Measurements from ENCODE around the gene MREG.
"Not testable (repeated sequence)": the region's sequence is repeated elsewhere in the genome, so short reads cannot be mapped to it uniquely, and the experiment has no call there.

The MREG gene

DNA sequence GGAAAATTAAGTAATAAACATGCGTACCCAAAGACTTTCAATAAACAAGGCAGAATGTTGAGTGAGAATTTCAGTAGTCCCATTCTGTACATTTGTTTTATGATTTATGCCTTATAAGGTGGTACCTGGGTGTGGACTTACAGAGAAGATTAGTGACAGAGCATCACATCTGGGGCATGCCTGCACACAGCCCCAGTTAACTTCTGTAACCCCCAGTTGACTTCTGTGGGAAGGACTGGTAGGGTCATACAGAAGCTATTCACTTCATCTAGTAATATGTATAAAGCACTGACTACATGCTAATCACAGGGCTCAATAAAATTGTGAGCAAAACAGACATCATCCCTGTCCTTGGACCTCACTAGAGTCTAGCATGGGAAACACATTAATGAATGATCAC, 16.1 kb downstream of the MREG start:
- no peak for DNase-seq (ENCODE audit: low read depth)
- no peak overlapping the region for H3K4me3 ChIP-seq (ENCODE audit: low read length)
- TF ChIP-seq, protein P1, sequence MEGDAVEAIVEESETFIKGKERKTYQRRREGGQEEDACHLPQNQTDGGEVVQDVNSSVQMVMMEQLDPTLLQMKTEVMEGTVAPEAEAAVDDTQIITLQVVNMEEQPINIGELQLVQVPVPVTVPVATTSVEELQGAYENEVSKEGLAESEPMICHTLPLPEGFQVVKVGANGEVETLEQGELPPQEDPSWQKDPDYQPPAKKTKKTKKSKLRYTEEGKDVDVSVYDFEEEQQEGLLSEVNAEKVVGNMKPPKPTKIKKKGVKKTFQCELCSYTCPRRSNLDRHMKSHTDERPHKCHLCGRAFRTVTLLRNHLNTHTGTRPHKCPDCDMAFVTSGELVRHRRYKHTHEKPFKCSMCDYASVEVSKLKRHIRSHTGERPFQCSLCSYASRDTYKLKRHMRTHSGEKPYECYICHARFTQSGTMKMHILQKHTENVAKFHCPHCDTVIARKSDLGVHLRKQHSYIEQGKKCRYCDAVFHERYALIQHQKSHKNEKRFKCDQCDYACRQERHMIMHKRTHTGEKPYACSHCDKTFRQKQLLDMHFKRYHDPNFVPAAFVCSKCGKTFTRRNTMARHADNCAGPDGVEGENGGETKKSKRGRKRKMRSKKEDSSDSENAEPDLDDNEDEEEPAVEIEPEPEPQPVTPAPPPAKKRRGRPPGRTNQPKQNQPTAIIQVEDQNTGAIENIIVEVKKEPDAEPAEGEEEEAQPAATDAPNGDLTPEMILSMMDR (IDR thresholded peaks at IDR 0.05; ENCODE audit: insufficient read depth, low read depth, low read length, missing control alignments), result no peak

DNA sequence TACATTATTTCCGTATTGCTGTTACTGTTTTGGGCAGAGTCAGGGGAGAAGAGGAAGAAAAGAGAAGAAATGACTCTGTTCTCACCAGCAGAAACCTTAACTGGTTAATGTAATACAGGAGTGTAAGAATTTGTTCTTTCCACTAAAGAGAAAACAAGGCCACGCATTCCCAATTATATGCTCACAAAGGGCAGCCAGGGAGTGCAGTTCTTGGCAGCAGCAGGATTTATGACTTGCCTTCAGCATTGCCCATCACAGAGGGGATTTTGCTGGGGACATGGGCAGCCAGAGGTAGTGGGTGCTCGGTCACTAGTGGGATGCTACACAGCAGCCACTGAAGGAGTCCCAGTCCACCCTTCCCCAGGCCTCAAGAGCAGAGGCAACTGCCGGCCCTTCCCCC, 18.4 kb downstream of the MREG start:
- no peak for DNase-seq (ENCODE audit: low read depth)
- no peak overlapping the region for H3K4me3 ChIP-seq (ENCODE audit: low read length)
- TF ChIP-seq, protein P1 (IDR thresholded peaks at IDR 0.05; ENCODE audit: insufficient read depth, low read depth, low read length, missing control alignments), result no peak

DNA sequence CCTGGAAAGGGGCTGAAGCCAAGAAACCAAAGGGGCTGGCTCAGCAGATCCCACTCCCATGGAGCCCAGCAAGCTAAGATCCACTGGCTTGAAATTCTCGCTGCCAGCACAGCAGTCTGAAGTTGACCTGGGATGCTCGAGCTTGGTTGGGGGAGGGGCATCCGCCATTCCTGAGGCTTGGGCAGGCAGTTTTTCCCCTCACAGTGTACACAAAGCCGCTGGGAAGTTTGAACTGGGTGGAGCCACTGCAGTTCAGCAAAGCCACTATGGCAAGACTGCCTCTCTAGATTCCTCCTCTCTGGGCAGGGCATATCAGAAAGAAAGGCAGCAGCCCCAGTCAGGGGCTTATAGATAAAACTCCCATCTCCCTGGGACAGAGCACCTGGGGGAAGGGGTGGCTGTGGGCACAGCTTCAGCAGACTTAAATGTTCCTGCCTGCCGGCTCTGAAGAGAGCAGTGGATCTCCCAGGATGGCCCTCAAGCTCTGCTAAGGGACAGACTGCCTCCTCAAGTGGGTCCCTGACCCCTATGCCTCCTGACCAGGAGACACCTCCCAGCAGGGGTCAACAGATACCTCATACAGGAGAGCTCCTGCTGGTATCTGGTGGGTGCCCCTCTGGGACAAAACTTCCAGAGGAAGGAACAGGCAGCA, 24.7 kb downstream of the MREG start:
- not testable (repeated sequence) for H3K4me3 ChIP-seq (ENCODE audit: low read length); DNase-seq (ENCODE audit: low read depth)

DNA sequence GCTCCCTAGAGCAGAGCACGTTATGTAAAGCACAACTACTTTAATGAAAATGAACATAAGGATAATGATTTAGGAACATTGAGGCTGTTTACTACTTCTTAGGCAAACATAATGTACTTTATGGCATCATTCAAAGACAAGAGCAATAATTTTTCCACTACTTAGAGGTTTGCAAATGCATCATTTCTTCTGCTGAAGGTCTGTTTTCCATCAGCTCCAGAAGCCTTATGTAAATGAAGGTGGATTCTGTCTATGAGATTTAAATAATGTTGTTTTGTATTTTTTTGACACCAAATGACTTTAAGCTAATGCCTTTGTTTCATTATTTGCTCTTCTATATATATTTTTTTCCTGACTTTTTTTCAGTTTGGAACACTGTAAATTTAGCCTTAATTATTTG, 28.1 kb downstream of the MREG start:
- TF ChIP-seq, protein P1 (IDR thresholded peaks at IDR 0.05; ENCODE audit: insufficient read depth, low read depth, low read length, missing control alignments), result no peak
- H3K4me3 ChIP-seq (ENCODE audit: low read length), result no peak overlapping the region
- DNase-seq (ENCODE audit: low read depth), result no peak

DNA sequence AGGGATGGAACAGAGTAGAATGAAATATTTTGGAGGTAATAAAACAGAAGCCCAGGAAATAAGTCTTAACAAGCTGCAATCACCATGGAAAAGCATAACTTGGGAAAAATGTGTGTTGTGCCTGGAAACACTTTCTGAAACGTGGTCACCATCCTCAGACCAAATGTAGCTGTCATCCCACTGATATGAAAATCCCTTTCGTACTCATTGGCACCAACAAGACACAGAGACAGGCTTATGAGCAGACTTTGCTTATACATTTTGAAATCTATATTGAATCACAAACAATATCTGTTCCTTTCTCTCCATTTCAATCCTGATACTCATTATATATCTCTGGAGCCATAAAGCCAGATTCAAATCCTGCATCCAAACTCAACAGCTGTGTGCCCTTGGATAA, 28.7 kb downstream of the MREG start:
- TF ChIP-seq, protein P1 (IDR thresholded peaks at IDR 0.05; ENCODE audit: insufficient read depth, low read depth, low read length, missing control alignments), result no peak
- no peak overlapping the region for H3K4me3 ChIP-seq (ENCODE audit: low read length)
- no peak for DNase-seq (ENCODE audit: low read depth)

DNA sequence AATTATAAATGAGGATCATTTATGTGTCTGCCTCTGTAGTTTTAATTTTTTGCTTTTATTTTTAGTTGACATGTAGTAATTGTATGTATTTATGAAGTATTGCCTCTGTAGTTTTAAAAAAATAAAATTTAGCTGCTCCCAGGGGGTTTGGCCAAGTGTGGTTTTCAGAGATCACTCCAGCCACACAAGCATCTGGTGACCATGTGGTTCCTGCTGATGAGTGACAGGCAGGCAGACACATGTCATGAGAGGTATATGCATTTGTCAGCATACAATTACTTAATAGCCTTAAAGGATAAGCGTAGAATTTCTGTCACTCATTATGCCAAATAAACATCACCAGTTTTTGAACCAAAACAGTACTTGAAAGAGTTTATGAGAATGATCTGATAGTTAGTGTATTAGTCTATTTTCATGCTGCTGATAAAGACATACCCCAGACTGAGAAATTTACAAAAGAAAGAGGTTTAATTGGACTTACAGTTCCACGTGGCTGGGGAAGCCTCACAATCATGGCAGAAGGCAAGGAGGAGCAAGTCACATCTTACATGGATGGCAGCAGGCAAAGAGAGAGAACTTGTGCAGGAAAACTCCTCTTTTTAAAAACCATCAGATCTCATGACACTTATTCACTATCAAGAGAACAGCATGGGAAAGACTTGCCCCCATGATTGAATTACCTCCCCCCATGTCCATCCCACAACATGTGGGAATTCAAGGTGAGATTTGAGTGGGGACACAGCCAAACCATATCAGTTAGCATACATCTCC, 29.6 kb downstream of the MREG start:
- H3K4me3 ChIP-seq (ENCODE audit: low read length), result no peak overlapping the region
- peak; percentile 77 for DNase-seq (ENCODE audit: low read depth)
- TF ChIP-seq, protein P1 (IDR thresholded peaks at IDR 0.05; ENCODE audit: insufficient read depth, low read depth, low read length, missing control alignments), result no peak

DNA sequence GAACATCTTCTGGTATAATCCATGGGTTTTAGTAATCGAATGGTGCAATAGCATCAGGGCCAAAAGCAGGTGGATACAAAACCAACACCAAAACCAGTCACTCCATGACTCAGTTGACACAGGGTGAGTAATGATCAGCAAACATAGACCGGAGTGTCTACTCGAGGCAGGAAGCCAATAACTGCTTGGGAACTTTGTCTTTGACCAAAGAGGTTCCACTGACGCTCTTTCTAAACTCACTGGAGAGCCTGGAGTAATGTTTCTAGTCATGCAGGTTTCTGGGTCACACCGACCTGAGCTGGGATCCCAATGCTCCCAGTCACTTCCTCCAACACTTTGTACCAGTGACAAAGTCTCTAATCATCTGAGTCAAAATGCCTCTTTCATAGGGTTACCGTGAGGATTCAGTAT, 30.9 kb downstream of the MREG start:
- peak; percentile 99 for DNase-seq (ENCODE audit: low read depth)

More for the DNA sequence above, 30.9 kb downstream of the MREG start:
- TF ChIP-seq, protein P1 (IDR thresholded peaks at IDR 0.05; ENCODE audit: insufficient read depth, low read depth, low read length, missing control alignments), result no peak
- H3K4me3 ChIP-seq (ENCODE audit: low read length), result no peak overlapping the region
